Right atrium auricular region (tissue), 2 donors: ENCODE results near the gene LYSMD1. TPM values are rescaled to one million over a fixed set of nuclear protein-coding genes. Genes with fewer than 3 reads are reported as not detected.

ENCODE experiments used
- DNase-seq: peaks from one replicate; pipeline ENCODE4 v3.0.0-alpha.2; 2019; ENCODE audit warnings: low spot score
- H3K27ac ChIP-seq, 2 donors: fragments of 200-600 bp; sonication (generic); 1 replicate in 1 of 2; 2 replicates in 1 of 2; pipeline ENCODE4 v1.5.1; 2016 to 2019
- H3K27me3 ChIP-seq, 2 donors: fragments of 200-600 bp; sonication (generic); one replicate each; pipeline versions ENCODE4 v1.5.1 to v1.6.0; 2017 to 2019
- H3K36me3 ChIP-seq: fragments of 200-600 bp; sonication (generic); one replicate; pipeline ENCODE4 v1.5.1; 2016
- H3K4me1 ChIP-seq, 2 donors: fragments of 200-600 bp; sonication (generic); one replicate each; pipeline versions ENCODE4 v1.5.1 to v1.6.0; 2017 to 2019
- H3K4me3 ChIP-seq, 2 donors: fragments of 200-600 bp; sonication (generic); 1 replicate in 1 of 2; 2 replicates in 1 of 2; pipeline ENCODE4 v1.5.1; 2017 to 2019; ENCODE audit warnings: mild to moderate bottlenecking in 1 of 2, moderate library complexity in 1 of 2
- H3K9me3 ChIP-seq, 2 donors: fragments of 200-600 bp; sonication (generic); one replicate each; pipeline ENCODE4 v1.5.1; 2019
- total RNA-seq, 2 donors: library from RNA; depleted of rRNA; stranded (reverse); fragments of >200 nt; gene quantifications; one replicate each; pipeline ENCODE4 v1.1.0, GENCODE V29; 2016
- TF ChIP-seq, protein P1 (sequence below), 2 donors: fragments of 200-600 bp; sonication (generic); IDR thresholded peaks; one replicate each; pipeline ENCODE4 v1.5.1; 2019; ENCODE audit warnings: antibody characterized with exemption in 2 of 2

Gene LYSMD1
- total RNA-seq, 2 donors from 2014 or later, result 14.6 to 16.1 TPM

DNA sequence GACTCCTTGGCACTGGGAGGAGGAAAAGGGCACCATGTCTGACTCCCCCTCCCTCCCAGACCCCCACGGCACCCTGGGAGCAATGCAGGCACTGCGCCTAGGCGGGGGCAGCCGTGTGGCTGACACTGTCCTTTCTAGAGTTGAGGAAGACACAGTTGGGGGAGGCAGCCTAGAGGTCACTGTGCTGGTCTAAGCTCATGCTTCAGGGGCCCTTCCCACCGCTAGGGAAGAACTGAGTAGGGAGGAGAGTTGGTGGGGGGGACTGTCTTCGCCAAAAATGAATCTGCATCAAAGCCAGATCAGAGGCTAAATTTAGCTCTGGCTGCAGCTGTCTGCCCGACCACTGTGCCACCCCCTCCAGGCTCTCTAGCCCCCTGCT is 22.7 kb downstream of the LYSMD1 start:
- DNase-seq, result no peak
- Histone ChIP-seq H3K4me1 (peaks cover 0 to 50% of the 10 kb centered on the region in 2 donors), H3K9me3 (no peaks in the 10 kb centered on the region), H3K36me3 (peaks cover 14% of the 10 kb centered on the region), H3K4me3 (peak overlapping the region in 1 of 2 donors; percentile 11), H3K27ac (peak overlapping the region; percentile 88 to 92), H3K27me3 (no peaks in the 10 kb centered on the region)
- TF ChIP-seq, protein P1, sequence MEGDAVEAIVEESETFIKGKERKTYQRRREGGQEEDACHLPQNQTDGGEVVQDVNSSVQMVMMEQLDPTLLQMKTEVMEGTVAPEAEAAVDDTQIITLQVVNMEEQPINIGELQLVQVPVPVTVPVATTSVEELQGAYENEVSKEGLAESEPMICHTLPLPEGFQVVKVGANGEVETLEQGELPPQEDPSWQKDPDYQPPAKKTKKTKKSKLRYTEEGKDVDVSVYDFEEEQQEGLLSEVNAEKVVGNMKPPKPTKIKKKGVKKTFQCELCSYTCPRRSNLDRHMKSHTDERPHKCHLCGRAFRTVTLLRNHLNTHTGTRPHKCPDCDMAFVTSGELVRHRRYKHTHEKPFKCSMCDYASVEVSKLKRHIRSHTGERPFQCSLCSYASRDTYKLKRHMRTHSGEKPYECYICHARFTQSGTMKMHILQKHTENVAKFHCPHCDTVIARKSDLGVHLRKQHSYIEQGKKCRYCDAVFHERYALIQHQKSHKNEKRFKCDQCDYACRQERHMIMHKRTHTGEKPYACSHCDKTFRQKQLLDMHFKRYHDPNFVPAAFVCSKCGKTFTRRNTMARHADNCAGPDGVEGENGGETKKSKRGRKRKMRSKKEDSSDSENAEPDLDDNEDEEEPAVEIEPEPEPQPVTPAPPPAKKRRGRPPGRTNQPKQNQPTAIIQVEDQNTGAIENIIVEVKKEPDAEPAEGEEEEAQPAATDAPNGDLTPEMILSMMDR (IDR thresholded peaks at IDR 0.05), result no peak

DNA sequence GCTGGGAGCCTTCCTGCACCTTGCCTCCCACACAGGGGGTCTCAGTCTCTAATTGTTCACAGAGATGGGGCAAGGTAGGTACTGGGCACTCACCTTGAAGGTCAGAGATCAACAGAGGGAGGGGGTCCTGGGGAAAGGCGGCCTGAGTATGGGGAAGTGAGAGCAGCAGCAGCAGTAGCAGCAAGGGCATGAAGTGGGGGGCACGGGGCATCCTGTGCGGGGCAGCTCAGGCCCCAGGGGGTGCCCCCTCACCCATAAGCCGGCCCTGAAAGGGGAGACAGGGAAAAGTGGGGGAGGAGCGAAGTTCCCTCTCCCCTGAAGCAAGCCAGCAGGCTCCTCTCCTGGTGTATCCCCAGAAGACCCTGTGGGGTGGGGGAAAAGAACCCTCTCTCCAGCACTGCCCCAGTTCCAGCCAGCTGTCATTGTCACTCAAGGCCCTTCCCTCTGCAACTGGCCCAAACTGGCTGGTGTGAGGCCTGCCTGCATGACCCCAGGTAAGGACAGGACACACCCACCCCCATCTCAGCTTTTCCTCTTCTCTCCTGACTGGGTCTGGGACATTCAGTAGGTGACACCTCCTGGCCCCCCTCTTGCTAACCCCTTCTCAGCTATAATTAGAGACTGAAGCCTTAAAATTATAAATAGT is 23.2 kb downstream of the LYSMD1 start:
- Histone ChIP-seq H3K4me3 (peak overlapping the region in 1 of 2 donors; percentile 11), H3K27me3 (no peaks in the 10 kb centered on the region), H3K4me1 (peaks cover 0 to 47% of the 10 kb centered on the region in 2 donors), H3K9me3 (no peaks in the 10 kb centered on the region), H3K27ac (peak overlapping the region; percentile 88 to 92), H3K36me3 (peaks cover 19% of the 10 kb centered on the region)
- DNase-seq, result no peak
- TF ChIP-seq, protein P1 (IDR thresholded peaks at IDR 0.05), result no peak

DNA sequence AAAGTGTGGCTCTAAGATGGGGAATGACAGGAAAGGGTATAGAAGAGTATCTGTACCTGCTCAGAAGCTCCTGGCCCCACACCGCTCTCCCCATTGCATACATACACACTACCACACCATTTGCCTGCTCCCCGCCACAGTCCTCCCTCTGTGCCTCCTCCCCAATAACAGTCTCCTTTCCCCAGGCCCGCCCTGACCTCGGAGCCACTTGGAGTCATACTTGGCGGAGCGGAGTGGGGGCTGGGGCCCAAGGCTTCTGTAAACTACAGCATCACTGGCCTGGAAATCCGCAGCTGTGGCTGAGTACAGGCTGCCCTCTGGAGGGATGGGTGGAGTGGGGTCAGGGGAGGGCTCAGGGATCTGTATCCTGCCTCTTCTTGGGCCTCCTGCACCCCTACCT is 27.9 kb downstream of the LYSMD1 start:
- TF ChIP-seq, protein P1 (IDR thresholded peaks at IDR 0.05), result no peak
- H3K27ac ChIP-seq, result no peak overlapping the region
- no peaks in the 10 kb centered on the region for H3K9me3 ChIP-seq
- peaks cover 0 to 9% of the 10 kb centered on the region in 2 donors for H3K4me1 ChIP-seq
- H3K4me3 ChIP-seq, result no peak overlapping the region
- no peaks in the 10 kb centered on the region for H3K27me3 ChIP-seq
- H3K36me3 ChIP-seq, result peaks cover 40% of the 10 kb centered on the region
- no peak for DNase-seq

DNA sequence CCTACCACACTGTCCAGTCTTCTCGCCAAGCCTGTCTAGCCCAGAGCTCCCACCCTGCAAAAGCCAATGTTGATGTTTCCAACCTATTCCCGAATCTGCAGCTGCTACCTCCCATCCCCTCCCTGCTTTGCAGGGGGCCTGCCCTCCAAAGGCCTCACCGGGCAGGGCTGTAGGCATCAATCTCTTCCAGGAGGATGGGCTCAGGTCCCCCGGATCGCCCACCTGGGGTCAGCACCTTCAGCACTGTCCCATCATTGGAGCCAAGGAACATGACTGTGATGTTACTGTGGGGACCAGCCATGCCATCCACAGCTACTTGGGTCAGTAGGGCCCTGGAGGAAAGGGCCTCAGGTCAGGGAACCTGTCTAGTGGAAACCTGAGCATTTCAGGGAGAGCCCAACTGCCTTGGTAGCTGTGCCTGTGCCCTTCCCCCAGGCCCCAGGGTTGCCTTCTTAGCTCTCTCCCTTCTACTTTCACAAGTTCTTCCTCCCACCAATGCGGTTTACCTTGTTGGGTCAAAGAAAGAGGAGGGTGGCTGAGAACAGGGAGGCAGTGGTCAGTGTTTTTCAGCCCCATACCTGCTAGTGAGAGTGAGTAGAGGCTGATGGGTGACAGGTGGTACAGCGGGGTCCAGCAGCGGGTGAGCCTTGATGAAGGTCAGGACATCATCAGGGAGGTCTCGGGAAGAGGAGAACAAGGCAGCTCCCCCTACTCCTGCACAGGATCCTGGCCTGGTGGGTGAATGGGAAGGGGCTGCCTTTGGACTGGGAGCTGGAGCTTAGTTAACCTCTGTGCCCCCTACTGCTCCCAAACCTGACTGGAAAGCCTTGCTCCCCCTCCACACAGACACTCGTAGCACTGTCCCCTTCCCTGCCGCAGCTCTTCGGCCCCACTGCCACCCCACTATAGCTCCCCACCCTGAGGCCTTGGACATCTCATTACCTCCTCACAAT is 30.0 kb downstream of the LYSMD1 start:
- no peaks in the 10 kb centered on the region for H3K9me3 ChIP-seq

DNA sequence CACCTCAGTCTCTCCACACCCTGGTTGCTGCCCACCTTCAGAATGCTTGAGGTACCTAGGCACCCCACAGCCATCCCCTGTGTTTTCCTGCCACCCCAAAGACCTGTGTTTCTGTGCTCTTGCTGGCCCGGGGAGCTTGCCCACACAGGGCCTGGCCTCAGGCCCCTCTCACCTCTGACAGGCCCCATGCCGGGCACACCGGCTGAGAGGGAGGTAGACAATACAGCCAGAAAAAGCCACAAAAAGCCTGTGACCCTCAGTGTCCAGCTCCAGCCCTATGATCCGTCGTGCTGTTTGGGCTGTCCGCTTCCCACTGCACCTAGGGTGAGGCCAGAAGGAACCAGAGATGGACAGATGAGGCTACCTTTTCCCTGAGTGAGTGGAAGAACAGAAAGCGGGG is 30.7 kb downstream of the LYSMD1 start:
- peaks cover 39% of the 10 kb centered on the region for H3K36me3 ChIP-seq
- H3K27me3 ChIP-seq, result no peaks in the 10 kb centered on the region
- H3K27ac ChIP-seq, result no peak overlapping the region
- DNase-seq, result no peak
- no peak overlapping the region for H3K4me3 ChIP-seq
- H3K9me3 ChIP-seq, result no peaks in the 10 kb centered on the region
- H3K4me1 ChIP-seq, result peaks cover 0 to 22% of the 10 kb centered on the region in 2 donors
- TF ChIP-seq, protein P1 (IDR thresholded peaks at IDR 0.05), result no peak

More for the DNA sequence above, 30.0 kb downstream of the LYSMD1 start:
- Histone ChIP-seq H3K36me3 (peaks cover 40% of the 10 kb centered on the region), H3K4me1 (peaks cover 0 to 18% of the 10 kb centered on the region in 2 donors), H3K27ac (no peak overlapping the region), H3K4me3 (no peak overlapping the region), H3K27me3 (no peaks in the 10 kb centered on the region)
- TF ChIP-seq, protein P1 (IDR thresholded peaks at IDR 0.05), result no peak
- DNase-seq, result no peak
